Retinal pigment epithelial cell (primary cell): Measurements from ENCODE around the gene USP36.

Experiments used
- DNase-seq: peaks from one replicate; pipeline ENCODE4 v3.0.0-alpha.2; 2010; ENCODE audit warnings: low read depth
- H3K4me3 ChIP-seq: 2 replicates; pipeline ENCODE4 v1.5.1; 2011; ENCODE audit warnings: mild to moderate bottlenecking, low read length, control low read depth, moderate library complexity
- CTCF ChIP-seq: conservative IDR thresholded peaks from 2 replicates; pipeline ENCODE4 v1.5.1; 2011; ENCODE audit warnings: low read depth, low read length, control low read depth, inconsistent platforms

Gene USP36

GRCh38 chr17:78802459-78802858, 38.2 kb downstream of the USP36 start:
- no peak overlapping the region for H3K4me3 ChIP-seq
- TF ChIP-seq CTCF: no peak
- DNase-seq: no peak

- DNase-seq: no peak
- no peak for TF ChIP-seq CTCF
- H3K4me3 ChIP-seq: no peak overlapping the region
Observed at GRCh38 chr17:78802008-78802407, 38.6 kb downstream of the USP36 start.

GRCh38 chr17:78800132-78800931, 40.3 kb downstream of the USP36 start:
- TF ChIP-seq CTCF: no peak
- H3K4me3 ChIP-seq: no peak overlapping the region
- DNase-seq: no peak

GRCh38 chr17:78798695-78799559, 41.7 kb downstream of the USP36 start:
- peak; percentile 50 for TF ChIP-seq CTCF
- no peak for DNase-seq
- H3K4me3 ChIP-seq: no peak overlapping the region

- DNase-seq: no peak
- TF ChIP-seq CTCF: no peak
- no peak overlapping the region for H3K4me3 ChIP-seq
Observed at GRCh38 chr17:78797691-78798585, 42.7 kb downstream of the USP36 start.

- no peak for TF ChIP-seq CTCF
- no peak for DNase-seq
- no peak overlapping the region for H3K4me3 ChIP-seq
Observed at GRCh38 chr17:78797213-78797612, 43.4 kb downstream of the USP36 start.
